Measurements from ENCODE around the gene DPPA2.
"Not testable (repeated sequence)": the region's sequence is repeated elsewhere in the genome, so short reads cannot be mapped to it uniquely, and the experiment has no call there.

Gene DPPA2, protein sequence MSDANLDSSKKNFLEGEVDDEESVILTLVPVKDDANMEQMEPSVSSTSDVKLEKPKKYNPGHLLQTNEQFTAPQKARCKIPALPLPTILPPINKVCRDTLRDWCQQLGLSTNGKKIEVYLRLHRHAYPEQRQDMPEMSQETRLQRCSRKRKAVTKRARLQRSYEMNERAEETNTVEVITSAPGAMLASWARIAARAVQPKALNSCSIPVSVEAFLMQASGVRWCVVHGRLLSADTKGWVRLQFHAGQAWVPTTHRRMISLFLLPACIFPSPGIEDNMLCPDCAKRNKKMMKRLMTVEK

DNA sequence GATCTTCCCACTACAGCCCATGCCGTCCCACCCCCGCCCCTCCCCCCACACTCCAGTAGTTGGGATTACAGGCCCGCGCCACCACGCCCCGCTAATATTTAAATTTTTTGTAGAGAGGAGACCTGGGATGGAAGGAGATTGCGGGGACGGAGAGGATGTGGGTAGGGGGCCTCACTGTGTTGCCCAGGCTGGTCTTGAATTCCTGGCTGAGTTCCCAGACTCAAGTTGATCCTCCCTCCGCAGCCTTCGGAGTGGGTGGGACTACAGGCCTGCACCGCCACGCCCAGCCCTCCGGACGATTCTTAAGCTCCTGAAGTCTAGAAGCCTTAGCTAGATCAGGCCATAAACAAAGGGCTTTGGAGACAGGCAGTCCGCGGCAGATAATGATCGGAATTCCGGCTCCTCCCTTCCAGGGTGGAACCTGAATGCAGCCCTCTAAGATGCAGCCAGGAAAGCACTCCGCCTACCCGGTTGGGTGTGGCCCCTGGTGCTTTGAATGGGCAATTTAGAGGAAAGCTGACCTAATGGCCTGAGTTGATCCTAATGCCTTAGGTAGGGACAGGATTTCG lies at the start of gene DPPA2:
Gene DPPA2, minus strand, starts transcription at position 356 of the 569 bp plus-strand sequence. CDS start 1,975 bp downstream, outside the sequence.
- TF ChIP-seq, protein P1, sequence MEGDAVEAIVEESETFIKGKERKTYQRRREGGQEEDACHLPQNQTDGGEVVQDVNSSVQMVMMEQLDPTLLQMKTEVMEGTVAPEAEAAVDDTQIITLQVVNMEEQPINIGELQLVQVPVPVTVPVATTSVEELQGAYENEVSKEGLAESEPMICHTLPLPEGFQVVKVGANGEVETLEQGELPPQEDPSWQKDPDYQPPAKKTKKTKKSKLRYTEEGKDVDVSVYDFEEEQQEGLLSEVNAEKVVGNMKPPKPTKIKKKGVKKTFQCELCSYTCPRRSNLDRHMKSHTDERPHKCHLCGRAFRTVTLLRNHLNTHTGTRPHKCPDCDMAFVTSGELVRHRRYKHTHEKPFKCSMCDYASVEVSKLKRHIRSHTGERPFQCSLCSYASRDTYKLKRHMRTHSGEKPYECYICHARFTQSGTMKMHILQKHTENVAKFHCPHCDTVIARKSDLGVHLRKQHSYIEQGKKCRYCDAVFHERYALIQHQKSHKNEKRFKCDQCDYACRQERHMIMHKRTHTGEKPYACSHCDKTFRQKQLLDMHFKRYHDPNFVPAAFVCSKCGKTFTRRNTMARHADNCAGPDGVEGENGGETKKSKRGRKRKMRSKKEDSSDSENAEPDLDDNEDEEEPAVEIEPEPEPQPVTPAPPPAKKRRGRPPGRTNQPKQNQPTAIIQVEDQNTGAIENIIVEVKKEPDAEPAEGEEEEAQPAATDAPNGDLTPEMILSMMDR (conservative IDR thresholded peaks at IDR 0.05; ENCODE audit: control insufficient read depth, insufficient read depth, low read depth, low read length), result no peak
- DNase-seq (ENCODE audit: low read depth), result no peak
- H3K4me3 ChIP-seq (ENCODE audit: control insufficient read depth, low read depth, low read length), result no peak within 1 kb of the TSS

DNA sequence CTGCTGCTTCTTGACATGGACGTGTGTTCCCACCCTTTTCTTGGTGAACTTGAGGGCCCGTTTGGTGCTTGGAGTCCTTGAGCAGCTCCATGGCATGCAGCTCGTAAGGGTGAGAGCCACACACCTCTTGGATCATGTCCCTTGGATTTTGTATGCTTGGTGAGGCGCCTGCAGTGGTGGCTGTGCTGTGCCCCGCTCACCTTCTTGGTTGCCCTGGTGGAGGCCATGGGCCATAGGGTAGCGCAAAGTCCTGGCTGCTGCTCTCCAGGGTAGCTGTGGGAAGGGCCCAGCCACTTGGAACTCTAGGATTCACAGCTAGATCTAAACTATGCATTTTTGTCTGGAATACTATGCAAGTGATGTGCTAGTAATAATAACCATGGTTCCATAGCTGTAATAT lies 47.8 kb upstream of the DPPA2 start:
- TF ChIP-seq, protein P1 (conservative IDR thresholded peaks at IDR 0.05; ENCODE audit: control insufficient read depth, insufficient read depth, low read depth, low read length), result no peak
- no peak for DNase-seq (ENCODE audit: low read depth)
- no peak overlapping the region for H3K4me3 ChIP-seq (ENCODE audit: control insufficient read depth, low read depth, low read length)

DNA sequence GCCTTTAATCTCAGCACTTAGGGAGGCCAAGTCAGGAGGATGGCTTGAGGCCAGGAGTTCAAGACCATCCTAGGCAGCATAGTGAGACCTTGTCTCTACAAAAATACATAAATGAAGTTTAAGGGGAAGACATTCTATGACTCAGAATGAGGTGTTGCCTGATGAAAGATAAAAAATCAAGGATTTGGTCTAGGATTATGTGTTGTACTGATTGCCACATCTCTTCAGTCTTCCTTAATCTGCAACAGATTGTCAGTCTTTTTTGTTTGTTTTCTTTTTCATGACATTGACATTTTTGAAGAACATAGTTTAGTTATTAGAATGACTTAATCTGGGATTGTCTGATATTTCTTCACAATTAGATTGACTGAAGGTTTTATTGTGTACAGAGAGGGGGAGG lies 47.3 kb upstream of the DPPA2 start:
- no peak overlapping the region for H3K4me3 ChIP-seq (ENCODE audit: control insufficient read depth, low read depth, low read length)
- TF ChIP-seq, protein P1 (conservative IDR thresholded peaks at IDR 0.05; ENCODE audit: control insufficient read depth, insufficient read depth, low read depth, low read length), result no peak
- DNase-seq (ENCODE audit: low read depth), result no peak

DNA sequence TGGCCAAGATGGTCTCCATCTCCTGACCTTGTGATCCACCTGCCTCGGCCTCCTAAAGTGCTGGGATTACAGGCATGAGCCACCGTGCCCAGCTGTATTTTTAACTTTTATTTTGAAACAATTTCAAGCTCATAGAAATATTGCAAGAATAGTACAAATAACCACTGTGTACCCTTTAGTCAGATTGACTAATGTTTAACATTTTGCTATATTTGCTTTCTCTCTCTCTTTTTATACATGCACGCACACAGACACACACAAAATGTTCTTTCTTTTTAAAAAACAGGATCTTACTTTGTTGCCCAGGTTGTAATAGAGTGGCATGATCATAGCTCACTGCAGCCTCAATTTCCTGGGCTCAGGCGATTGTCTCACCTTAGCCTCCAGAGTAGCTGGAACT lies 46.5 kb upstream of the DPPA2 start:
- no peak overlapping the region for H3K4me3 ChIP-seq (ENCODE audit: control insufficient read depth, low read depth, low read length)

DNA sequence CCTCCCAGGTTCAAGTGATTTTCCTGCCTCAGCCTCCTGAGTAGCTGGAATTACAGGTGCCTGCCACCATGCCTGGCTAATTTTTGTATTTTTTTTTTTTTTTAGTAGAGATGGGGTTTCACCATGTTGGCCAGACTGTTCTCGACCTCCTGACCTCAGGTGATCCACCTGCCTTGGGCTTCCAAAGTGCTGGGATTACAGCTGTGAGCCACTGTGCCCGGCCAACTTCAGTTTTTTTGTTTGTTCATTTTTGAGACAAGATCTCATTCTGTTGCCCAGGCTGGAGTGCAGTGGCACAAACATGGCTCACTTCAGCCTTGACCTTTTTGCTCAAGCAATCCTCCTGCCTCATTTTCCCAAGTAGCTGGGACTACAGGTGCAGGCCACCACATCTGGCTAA lies 42.5 kb upstream of the DPPA2 start:
- not testable (repeated sequence) for DNase-seq (ENCODE audit: low read depth); H3K4me3 ChIP-seq (ENCODE audit: control insufficient read depth, low read depth, low read length)

More for the DNA sequence above, 46.5 kb upstream of the DPPA2 start:
- no peak for DNase-seq (ENCODE audit: low read depth)
- TF ChIP-seq, protein P1 (conservative IDR thresholded peaks at IDR 0.05; ENCODE audit: control insufficient read depth, insufficient read depth, low read depth, low read length), result no peak

DNA sequence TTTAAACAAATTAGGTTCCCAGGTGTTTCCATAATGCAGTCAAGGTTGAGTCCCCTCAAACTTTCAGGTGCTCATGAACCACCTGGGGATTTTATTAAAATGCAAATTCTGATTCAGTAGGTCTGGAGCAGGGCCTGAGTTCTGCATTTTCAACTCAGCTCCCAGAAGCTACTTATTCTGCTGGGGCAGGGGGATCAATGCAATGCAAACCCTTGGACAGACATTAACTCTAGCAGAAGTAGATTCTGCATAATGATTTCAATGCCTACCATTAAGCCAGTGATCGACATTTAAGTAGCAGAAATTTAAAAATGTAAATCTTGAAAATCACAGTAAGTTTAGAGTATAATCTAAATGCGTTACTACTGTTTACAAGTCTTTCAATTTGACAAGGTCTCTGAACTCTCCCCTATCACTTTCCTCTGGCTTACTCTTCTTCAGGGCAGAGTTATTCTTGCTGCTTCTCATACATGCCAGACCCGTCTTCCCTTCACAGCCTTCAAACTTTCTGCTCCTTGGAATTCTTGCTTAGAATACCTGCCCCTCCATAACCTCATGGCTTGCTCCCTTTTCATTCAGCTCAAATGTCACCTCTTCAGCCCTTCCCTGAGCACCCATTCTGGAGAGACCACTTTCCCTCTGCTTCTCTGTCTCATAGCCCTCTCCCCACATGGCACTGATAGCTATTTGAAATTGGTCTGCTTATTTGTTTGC lies 40.3 kb upstream of the DPPA2 start:
- TF ChIP-seq, protein P1 (conservative IDR thresholded peaks at IDR 0.05; ENCODE audit: control insufficient read depth, insufficient read depth, low read depth, low read length), result no peak
- H3K4me3 ChIP-seq (ENCODE audit: control insufficient read depth, low read depth, low read length), result no peak overlapping the region
- no peak for DNase-seq (ENCODE audit: low read depth)
